DND-41 (cell line): ENCODE measurements around the gene MTARC2.

Source experiments
- EZH2 ChIP-seq: IDR thresholded peaks from 3 replicates; pipeline ENCODE4 v1.6.1; 2012; ENCODE audit warnings: borderline replicate concordance, low read depth, mild to moderate bottlenecking, moderate library complexity, low read length, inconsistent platforms; ENCODE audit not compliant: severe bottlenecking
- TF ChIP-seq, protein P1 (sequence below): IDR thresholded peaks from 2 replicates; pipeline ENCODE4 v1.5.1; 2012; ENCODE audit warnings: borderline replicate concordance, low read length, moderate library complexity, mild to moderate bottlenecking; ENCODE audit not compliant: poor library complexity, severe bottlenecking; ENCODE audit errors: extremely low read depth

DNA sequence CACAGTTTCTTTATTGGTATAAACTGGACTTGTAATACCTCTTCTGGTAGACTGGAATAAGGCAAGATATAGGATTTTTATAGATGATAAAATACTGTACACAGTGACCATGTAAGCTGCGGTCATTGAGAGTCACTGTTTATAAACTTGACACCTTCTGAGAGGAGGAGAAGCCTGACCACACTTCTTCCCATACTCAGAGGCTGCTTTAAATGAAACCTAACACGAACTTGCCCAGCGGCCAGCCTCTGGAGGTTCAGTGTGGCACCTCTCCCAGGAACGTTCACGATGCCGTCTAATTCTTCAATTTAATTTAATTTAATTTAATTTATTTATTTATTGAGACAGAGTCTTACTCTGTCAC is 61.0 kb downstream of the MTARC2 start:
- TF ChIP-seq EZH2: no peak
- TF ChIP-seq, protein P1, sequence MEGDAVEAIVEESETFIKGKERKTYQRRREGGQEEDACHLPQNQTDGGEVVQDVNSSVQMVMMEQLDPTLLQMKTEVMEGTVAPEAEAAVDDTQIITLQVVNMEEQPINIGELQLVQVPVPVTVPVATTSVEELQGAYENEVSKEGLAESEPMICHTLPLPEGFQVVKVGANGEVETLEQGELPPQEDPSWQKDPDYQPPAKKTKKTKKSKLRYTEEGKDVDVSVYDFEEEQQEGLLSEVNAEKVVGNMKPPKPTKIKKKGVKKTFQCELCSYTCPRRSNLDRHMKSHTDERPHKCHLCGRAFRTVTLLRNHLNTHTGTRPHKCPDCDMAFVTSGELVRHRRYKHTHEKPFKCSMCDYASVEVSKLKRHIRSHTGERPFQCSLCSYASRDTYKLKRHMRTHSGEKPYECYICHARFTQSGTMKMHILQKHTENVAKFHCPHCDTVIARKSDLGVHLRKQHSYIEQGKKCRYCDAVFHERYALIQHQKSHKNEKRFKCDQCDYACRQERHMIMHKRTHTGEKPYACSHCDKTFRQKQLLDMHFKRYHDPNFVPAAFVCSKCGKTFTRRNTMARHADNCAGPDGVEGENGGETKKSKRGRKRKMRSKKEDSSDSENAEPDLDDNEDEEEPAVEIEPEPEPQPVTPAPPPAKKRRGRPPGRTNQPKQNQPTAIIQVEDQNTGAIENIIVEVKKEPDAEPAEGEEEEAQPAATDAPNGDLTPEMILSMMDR: no peak
